ENCODE results near the gene FAAP20.

Gene FAAP20

DNA sequence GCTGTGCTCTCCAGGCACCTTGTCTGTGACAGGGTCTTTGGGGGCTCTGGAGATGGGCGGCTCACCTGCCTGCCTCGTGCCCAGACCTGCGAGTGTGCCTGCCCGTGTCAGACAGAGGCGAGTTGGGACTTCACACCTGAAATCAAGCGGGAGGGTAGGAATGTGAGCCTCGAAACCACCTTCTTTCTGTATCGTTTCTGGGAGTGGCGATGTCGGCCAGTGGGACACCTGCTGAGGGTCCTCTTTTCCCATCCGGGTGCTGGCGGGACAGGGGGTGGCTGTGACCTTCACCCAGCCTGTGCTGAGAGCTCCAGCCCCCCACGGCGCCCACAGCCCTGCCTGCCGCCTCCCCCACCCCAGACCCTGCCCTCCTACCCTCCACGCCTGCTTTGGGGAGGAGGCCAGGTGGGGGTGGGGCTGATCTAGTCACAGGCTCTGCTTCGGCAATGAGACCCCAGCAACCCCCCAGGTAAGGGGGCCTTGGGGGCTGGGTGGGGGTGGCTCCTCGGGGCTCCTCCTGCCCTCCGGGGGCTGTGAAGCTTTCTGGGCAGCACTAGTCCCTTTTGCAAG lies 15.6 kb upstream of the FAAP20 start:
- no peak for DNase-seq

GRCh38 chr1:2209400-2210083 lies 15.0 kb upstream of the FAAP20 start:
- DNase-seq, result no peak

- DNase-seq, result no peak
Observed at GRCh38 chr1:2208309-2209239, 14.0 kb upstream of the FAAP20 start.

DNA sequence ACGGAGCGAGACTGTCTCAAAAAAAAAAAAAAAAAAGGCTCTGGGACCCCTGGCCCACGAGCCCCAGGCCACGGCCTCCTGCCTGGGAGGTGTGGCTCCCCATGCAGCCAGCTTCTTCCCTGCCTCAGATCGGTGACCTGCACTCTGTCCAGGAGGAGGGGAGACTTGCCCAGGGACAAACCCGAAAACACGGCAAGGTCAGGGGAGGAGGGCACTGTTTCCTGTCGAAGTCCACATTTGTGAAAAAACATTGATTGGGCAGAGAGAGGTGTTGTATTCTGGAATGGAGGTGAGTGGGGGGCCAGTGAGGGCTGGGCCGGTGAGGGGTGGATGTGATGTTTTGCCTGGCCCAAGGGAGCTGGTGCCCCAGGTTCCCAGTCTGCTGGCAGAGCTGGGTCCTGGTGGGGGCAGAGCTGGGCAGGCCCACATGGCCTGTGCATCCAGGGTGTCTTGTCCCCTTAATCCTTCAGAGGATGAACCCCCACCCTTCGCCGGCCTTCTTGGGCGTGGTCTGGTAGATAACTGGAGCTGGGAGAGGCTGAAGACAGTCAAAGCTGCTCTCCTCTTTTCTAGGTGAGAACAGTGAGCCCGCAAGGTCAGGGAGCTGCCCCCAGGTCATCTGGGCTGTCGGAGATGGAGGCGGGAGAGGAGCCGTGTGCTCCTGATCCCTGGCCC lies 12.4 kb upstream of the FAAP20 start:
- no peak for DNase-seq

- DNase-seq, result peak; percentile 97
Observed at GRCh38 chr1:2205191-2205952, 10.8 kb upstream of the FAAP20 start.

- peak; percentile 92 for DNase-seq
Observed at GRCh38 chr1:2204415-2205190, 10.0 kb upstream of the FAAP20 start.

- DNase-seq, result no peak
Observed at GRCh38 chr1:2203671-2204414, 9.3 kb upstream of the FAAP20 start.

DNA sequence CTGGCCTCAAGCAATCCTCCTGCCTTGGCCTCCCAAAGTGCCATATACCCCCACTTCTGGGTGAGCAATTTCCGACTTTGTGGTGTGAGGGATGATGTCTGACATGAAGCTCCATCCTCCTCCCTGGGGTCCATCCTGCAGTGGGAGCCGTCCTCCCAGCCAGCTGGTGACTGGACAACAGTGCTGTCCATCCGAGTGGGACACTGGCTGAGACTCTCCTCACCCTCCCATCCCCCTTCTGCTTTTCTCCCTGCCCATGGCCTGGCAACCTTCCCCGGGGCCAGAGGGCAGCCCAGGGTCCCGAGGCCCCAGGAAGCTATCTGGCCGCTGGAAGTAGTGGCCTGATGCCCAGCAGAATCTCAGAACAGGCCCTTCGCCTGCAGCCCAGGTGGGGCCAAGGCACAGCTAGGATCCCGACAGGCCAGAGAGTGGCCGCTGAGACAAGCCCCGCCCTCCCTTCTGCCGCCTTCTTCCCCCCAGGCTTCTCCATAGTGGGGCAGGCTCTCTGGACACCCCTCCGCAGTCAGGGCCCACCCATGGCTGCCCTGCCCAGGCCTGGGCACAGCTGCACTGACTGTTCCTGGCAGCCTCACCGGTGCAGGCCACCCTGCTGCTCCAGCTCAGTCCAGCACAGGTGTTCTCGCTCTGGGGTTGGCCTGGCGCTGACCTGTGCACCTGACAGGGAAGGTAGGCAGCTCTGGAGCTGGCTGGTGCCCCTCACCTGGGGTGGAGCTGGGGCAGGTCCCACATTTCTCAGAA lies 8.4 kb upstream of the FAAP20 start:
- DNase-seq, result no peak

GRCh38 chr1:2202008-2202575 lies 7.5 kb upstream of the FAAP20 start:
- no peak for DNase-seq

DNA sequence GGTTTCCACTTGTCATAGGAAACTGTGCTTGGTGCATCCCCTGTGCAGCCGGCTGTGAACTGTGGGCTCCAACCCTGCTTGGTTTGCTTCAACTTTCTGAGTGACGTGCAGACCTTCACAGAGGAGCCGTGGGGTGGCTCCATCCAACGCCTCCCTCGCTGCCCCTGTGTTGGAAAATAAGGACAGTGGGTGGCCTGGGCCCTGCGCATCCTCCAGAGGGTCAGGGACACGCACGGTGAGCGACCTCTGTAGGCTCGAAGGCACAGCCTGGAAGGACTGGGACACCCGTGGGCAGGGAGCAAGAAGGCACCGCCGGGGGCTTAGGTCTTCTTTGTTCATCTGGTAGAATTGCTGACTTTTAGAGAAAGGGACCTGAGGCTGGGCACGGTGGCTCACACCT lies 6.5 kb upstream of the FAAP20 start:
- no peak for DNase-seq

DNA sequence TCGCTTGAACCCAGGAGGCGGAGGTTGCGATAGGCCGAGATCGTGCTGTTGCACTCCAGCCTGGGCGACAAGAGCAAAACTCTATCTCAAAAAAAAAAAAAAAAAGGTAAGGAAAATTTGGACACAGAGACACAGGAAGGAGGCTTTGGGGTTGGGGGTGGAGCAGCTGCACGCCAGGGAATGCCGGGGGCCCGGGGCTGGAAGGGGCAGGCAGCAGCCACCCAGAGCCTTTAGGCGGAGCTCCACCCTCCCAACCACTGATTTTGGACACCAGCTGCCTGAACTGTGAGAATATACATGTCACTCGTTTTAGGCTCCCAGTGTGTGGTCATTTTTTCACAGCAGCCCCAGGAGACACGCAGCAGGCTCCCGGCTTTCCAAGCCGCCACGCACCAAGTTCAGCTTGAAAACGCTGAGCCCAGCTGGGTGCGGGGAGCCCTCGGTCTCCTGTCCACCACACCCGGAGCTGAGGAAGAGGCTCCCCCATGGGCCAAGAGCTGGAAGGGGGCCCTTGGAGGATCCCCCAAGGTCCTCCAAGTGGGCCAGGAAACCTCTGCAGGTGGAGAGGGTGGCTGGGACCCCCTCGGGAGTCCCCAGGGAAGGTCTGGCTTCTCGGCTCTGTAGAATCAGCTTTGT lies 5.9 kb upstream of the FAAP20 start:
- DNase-seq, result no peak

DNA sequence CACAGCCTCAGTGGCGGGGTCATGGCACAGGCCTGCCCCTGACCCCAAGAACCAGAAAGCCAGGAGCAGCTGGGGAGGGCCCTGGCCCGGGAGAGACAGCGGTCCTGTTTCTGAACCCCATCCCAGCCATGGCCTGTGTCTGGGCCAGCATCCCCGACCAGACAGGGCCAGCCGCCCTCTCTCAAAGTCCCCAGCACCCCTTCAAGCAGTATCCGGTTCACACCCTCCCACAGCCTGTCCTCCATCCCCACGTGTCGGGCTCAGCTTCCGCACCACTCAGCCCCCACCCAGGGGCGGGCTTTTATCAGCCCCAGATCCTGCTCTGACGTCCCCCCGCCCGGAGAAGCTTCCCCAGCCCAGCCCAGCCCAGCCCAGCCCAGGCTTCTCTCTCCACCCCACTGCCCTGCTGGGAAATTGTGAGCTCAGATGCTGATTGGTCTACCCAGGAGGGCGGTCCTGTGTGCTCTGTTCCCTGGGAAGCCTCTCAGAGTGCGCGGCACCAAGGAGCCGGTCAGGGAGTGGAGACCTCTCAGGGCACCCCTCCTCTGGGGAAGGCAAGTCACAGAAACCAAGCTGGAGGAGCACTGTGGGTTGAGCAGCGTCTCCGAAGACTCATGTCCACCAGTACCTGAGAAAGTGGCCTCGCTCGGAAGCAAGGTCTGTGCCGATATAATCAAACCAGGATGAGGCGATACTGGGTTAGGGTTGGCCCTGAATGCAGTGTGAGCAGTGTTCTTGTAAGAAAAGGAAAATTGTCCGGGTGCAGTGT lies 4.7 kb upstream of the FAAP20 start:
- DNase-seq, result peak; percentile 88

- no peak for DNase-seq
Observed at GRCh38 chr1:2198571-2198970, 4.0 kb upstream of the FAAP20 start.

DNA sequence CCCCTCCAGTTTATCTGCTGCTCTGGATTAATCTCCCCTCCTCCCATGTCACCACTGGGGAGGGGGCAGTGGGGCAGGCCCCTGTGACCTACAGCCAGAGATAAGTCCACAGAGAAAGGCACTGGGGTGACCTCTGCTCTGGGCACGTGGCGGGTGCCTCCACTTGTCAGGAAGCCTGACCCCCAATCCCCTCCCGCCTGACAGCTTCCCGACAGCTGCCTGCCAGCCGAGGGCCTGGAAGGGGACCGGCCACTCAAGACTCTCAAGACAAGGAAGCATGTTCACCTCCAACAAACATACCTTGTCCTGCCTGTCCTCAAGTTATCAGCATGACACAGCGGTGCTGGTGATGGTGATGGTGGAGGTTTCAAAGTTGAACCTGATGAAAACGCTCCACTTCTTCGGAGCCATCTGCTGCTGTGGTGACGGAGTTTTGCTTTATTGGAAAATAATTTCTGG lies 3.2 kb upstream of the FAAP20 start:
- no peak for DNase-seq

- no peak for DNase-seq
Observed at GRCh38 chr1:2196901-2197638, 2.5 kb upstream of the FAAP20 start.

- no peak for DNase-seq
Observed at GRCh38 chr1:2195785-2196184, 1.2 kb upstream of the FAAP20 start.

DNA sequence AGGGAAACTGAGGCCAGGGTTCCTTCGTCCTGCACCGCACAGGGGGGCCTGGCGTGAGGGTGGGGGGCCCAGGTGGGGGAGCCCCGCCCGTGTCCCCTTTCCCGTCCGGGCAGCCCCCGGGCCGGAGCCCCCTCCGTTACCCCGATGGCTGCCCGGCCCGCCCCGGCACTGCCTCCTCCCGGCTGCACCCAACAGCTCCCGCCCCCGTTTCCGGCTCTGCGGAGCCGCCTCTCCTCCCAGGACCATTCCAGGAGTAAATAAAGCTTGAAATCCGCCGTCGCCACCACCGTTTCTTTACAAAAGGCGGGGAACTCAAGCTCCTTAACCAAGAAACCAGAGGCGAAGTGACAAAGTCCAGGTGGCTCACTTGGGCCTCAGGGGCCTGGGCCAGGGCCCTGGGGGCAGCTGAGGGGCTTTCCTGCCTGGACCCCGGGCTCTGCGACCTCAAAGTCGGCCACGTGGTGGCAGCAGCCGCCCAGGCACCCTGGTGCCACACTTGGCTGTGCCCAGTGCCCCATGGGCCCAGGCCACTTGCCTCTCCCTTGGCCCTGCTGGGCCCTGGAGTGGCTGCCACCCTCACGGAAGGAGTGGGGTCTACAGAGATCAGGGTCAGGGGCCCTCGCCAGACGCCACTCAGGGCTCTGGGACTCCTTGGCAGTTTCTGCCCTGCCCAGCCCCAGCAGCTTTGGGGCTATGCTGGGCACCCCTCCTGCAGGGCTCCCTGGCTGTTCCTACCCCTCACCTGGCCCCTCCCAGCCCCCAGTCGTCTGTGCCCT lies 514 bp upstream of the FAAP20 start:
- peak; percentile 92 for DNase-seq
